GM19324 (cell line): ENCODE results near the gene PLA2G2F.

Experiments used
- ATAC-seq: cut with Tn5 transposase; IDR thresholded peaks from one replicate; pipeline ENCODE4 v1.9.1; 2021; ENCODE audit warnings: mild to moderate bottlenecking, moderate library complexity; ENCODE audit not compliant: unreplicated experiment, low FRiP score

PLA2G2F gene

DNA sequence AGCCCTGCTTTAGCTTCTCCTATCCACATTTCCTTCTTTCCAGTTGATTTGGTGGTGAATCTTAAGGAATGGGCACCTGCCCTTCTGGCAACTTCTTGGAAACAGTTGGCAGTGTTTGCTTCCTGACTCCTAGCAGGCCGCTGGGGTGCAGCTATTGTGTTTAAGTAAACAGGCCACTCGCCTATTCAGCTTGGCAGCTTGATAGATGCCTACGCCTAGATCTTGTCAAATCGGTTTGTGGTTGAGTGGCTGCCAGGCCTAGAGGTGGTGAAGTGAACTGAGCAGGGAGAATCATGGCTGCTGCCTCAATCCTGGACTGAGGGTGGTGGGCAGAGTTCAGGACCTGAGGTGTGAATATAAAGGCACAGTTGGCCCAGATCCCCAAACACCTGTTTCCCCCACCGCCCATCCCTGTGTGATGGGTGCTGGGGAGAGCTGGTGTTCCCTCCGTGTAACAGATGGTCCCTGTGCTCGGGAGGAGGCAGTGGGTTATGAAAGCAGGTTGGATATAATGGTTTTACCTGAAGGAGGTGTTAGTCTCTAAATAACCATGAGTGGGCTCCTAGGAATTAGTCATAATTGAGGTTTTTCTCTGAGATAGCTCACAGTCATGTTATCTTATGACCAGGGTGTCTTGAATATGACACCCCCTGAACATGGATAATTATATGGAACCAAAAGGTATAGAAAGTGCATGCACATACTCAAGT, 48.1 kb downstream of the PLA2G2F start:
- no peak for ATAC-seq

DNA sequence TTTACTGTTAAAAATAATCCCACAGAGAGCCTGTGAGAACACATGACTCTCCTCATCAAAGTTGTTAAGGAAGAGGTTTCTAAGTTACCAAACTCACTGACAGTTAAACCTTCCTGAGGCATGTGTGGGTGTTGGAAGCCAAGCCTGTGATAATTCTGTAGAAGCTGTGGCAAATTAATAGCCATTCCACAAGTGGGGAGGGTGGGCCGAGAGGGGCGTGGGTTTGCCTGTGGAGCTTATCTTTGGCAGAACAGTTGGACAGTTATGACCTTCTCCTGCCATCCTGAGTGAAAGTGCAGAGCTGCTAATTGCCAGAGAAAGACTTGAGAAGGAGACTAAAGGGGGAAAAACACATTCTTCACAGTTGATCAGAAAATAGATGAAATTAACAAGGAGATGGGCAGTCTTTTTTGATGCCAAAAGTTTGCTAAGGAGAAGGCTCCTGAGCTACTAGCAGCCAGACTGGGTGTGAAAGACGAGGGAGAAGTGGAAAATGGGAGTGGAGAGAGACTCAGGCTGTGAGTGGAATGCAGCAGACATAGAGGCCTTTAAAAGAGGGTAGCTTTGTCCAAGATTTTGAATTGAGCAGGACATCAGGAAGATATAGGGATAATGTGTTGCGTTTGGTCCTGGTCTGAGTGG, 48.8 kb downstream of the PLA2G2F start:
- no peak for ATAC-seq

DNA sequence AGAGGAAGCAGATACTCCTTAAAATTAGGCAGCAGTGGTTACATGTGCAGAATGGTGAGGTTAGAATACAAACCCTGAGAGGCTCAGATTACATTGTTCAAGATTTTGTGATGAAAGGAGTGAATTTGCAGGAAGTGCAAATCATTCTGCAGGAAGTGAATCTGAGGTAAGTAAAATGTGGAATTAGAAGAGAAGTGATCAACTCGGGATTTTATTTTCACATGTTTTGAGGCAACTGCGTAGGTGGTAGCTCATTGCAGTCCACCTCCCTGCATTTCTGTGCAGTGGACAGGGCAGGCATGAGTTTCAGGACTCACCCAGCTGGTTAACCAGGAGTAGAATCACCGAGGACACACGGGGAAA, 49.3 kb downstream of the PLA2G2F start:
- no peak for ATAC-seq

DNA sequence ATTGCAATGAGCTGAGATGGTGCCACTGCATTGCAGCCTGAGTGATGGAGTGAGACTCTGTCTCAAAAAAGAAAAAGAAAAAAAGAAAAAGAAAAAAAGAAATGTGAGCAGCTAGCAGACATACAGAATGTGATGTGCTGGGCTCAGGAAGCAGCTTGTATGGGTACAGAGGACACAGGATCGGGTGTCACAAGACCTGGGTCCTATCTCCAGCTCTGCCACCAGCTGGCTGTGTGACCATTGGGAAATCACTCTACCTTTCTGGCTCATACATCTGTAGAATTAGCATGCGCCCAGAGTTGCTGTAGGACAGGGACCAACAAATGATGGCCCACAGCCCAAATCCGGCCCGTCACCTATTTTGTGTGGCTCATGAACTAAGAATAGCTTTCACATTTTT, 50.5 kb downstream of the PLA2G2F start:
- ATAC-seq, result no peak

DNA sequence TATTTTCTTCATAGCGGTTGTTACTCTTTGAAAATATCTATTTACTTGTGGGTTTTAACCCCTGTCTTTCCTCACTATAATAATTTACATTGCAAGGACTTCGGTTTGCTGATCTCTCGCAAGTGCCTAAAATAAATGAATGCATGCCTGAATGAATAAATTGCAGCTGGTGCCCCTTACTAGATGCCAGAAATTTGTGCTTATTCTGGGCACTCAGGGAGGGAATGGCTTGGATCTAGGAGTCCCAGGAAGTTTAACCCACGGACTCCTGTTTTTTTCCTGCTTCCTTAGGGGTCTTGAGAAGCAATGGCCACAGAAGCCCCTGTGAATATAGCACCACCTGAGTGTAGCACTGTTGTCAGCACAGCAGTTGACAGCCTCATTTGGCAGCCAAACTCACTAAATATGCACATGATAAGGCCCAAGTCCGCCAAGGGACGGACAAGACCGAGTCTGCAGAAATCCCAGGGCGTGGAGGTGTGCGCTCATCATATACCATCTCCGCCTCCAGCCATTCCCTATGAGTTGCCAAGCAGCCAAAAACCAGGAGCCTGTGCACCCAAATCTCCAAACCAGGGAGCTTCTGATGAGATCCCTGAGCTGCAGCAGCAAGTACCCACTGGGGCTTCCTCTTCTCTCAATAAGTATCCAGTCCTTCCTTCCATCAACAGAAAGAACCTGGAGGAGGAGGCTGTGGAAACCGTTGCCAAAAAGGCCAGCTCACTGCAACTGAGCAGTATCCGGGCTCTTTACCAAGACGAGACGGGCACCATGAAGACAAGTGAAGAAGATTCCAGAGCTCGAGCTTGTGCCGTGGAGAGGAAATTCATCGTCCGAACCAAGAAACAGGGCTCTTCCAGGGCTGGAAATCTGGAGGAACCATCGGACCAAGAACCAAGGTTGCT, 51.4 kb downstream of the PLA2G2F start:
- no peak for ATAC-seq

- no peak for ATAC-seq
Measured at GRCh38 chr1:20191266-20191825, 52.2 kb downstream of the PLA2G2F start.

DNA sequence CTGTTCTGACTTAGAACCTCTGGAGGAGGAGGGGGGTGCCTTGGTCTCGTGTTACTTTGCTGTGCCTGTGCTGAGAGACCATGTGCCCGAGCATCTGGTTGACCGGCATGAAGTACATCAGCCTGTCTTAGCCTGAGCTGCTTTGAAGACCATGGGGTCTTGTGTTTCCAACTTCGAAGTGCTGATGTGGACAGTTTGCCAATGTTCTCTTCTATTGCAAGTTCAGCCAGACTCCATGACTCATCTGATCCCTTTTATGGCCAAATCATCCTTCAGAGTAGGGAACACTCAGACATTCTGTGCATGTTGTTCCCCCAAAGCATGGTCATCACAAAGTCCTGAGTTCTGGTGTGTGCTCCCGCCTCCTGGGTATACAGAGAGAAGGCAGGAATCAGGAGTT, 53.2 kb downstream of the PLA2G2F start:
- ATAC-seq, result no peak

- ATAC-seq, result no peak
Measured at GRCh38 chr1:20192871-20193411, 53.8 kb downstream of the PLA2G2F start.

GRCh38 chr1:20194224-20194623, 55.1 kb downstream of the PLA2G2F start:
- ATAC-seq, result no peak

- no peak for ATAC-seq
Measured at GRCh38 chr1:20194757-20195461, 55.8 kb downstream of the PLA2G2F start.

- ATAC-seq, result no peak
Measured at GRCh38 chr1:20195462-20195780, 56.3 kb downstream of the PLA2G2F start.

GRCh38 chr1:20197329-20197791, 58.2 kb downstream of the PLA2G2F start:
- no peak for ATAC-seq

GRCh38 chr1:20198296-20198695, 59.2 kb downstream of the PLA2G2F start:
- ATAC-seq, result no peak

DNA sequence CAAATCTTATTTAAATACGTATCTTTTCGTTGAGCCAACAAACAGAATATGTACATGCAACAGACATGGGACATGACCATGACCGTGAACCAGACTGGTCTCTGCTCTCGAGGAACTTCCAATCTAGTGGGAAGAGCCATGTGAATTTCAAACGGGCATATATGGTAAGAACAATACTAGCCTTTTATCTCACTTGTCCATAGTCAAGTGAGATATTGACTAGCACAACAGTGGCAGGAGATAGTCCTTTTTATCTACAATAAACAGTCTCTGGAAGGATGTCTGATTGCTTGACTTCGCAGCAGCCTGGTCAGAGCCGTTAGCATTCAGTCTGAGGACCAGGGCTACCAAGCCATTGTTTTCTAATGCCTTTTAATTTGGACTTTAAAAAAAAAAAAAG, 59.8 kb downstream of the PLA2G2F start:
- no peak for ATAC-seq

- no peak for ATAC-seq
Measured at GRCh38 chr1:20199403-20199802, 60.3 kb downstream of the PLA2G2F start.

DNA sequence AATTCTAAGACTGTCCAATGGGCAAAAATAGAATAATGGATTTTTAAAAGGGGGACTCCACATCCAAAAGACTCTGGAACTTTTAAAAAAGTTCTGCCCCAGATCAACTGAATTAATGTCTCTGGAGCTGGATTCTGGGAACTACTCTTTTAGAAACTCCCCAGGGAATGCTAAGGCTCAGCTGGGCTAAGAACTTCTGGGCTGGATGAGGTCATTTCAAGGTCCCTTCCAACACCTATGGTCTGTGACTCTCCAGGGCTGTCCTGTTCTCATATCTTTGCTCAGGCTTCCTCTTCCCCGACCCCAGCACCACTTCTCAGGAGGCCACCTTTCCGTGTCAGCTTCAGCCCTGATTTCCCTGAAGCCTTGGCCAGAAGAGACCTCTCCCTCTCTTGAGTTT, 60.7 kb downstream of the PLA2G2F start:
- no peak for ATAC-seq
